ENCODE results near the gene RYR2. TPM values are rescaled to one million over a fixed set of nuclear protein-coding genes. Genes with fewer than 3 reads are reported as not detected.

Gene RYR2
- total and polyA plus RNA-seq, 4 donors = 9.2 to 31.2 (median 17.3) TPM

DNA sequence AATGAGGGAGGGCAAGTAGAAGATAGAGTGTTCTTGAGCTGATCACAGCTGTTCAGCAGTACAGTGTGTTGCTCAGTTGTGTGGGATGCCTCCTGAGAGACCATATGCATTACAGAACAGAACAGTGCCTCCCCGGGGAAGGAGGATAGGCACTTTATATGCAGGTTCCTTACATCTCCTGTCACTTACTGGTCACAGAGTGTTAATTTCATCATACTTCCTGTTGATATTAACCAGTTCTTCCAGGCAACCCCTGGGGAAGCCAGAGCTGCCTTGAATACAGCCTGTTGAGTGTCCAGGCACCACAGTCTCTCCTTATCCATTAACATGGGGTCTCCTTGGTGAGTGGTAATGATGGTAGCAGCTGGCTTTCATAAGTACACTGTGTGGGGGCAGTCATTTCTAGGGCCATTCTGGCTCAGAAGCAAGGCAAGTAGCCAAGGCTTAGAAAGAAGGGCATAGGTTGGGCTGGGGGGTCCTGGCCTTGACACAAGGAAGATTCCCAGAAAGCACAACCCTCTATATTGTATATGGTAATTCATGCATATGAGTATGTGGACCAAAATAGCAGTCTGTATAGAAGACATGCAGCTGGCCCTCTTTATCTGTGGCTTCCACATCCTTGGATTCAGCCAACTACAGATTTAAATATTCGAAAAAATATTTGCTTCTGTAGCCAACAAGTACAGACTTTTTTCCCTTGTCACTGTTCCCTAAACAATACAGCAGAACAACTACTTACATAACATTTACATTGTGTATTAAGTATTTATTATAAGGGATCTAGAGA is 706.4 kb downstream of the RYR2 start:
- no peaks in the 10 kb centered on the region for H3K9me3 ChIP-seq (ENCODE audit: control insufficient read depth, insufficient read depth, low read length)
- no peak overlapping the region for H3K27ac ChIP-seq (ENCODE audit: low read depth, low read length)
- H3K27me3 ChIP-seq (ENCODE audit: control insufficient read depth, insufficient read depth, low read length) = no peaks in the 10 kb centered on the region
- H3K4me1 ChIP-seq (ENCODE audit: control insufficient read depth, insufficient read depth, low read length) = no peaks in the 10 kb centered on the region
- WGBS (ENCODE audit: insufficient coverage) = 100% methylated on average over 1 of the region's 2 CpGs
- peak in 1 of 6 donors; percentile 11 for DNase-seq (ENCODE audit: low read depth in 4 of 6, low spot score in 6 of 6)
- no peak overlapping the region for H3K4me3 ChIP-seq (ENCODE audit: low read depth, low read length)
- H3K36me3 ChIP-seq (ENCODE audit: control insufficient read depth, insufficient read depth, low read length) = no peaks in the 10 kb centered on the region

DNA sequence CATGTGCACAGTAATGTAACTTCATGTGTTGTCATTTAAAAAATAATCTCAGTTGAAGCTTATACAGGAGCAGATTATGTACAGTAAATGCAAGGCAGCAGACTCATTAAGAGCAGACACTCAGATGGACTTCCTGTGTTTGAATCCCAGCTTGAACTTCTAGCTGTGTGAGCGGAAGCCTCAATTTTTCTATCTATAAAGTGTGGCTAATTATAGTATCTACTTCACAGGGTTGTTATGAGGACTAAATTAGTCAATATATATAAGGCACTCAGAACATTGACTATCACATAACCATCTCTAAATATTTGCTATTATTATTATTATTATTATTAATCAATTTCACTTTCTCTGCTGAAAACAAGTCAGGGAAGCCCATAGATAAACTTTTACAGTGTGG is 707.1 kb downstream of the RYR2 start:
- no CpG with 5 or more reads among the region's 1 CpG for WGBS (ENCODE audit: insufficient coverage)
- H3K27me3 ChIP-seq (ENCODE audit: control insufficient read depth, insufficient read depth, low read length) = no peaks in the 10 kb centered on the region
- no peak overlapping the region for H3K27ac ChIP-seq (ENCODE audit: low read depth, low read length)
- DNase-seq (ENCODE audit: low read depth in 4 of 6, low spot score in 6 of 6) = no peak
- H3K36me3 ChIP-seq (ENCODE audit: control insufficient read depth, insufficient read depth, low read length) = no peaks in the 10 kb centered on the region
- H3K4me1 ChIP-seq (ENCODE audit: control insufficient read depth, insufficient read depth, low read length) = no peaks in the 10 kb centered on the region
- H3K4me3 ChIP-seq (ENCODE audit: low read depth, low read length) = no peak overlapping the region
- no peaks in the 10 kb centered on the region for H3K9me3 ChIP-seq (ENCODE audit: control insufficient read depth, insufficient read depth, low read length)

DNA sequence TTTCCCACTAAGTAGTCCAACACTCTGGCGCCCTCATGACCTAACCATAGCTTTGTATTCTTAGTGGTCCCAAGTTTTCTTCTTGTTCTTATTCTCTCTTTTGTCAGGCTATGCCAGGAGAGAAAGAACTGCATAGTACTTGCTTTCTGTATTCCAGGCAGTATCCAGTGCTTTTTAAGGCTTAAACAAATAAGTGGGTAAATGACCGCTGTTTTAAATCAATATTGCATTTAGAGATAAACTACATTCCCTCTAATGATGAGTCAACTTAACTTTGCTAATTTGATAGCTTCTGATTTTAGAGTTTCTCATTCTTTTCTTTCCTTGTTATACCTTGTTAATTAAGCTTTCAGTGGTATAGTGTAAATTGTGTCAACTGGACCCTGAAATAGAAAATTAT is 709.1 kb downstream of the RYR2 start:
- no peaks in the 10 kb centered on the region for H3K9me3 ChIP-seq (ENCODE audit: control insufficient read depth, insufficient read depth, low read length)
- no peak overlapping the region for H3K4me3 ChIP-seq (ENCODE audit: low read depth, low read length)
- no peak for DNase-seq (ENCODE audit: low read depth in 4 of 6, low spot score in 6 of 6)
- H3K27me3 ChIP-seq (ENCODE audit: control insufficient read depth, insufficient read depth, low read length) = no peaks in the 10 kb centered on the region
- no CpG with 5 or more reads among the region's 2 CpGs for WGBS (ENCODE audit: insufficient coverage)
- no peaks in the 10 kb centered on the region for H3K36me3 ChIP-seq (ENCODE audit: control insufficient read depth, insufficient read depth, low read length)
- H3K4me1 ChIP-seq (ENCODE audit: control insufficient read depth, insufficient read depth, low read length) = no peaks in the 10 kb centered on the region
- H3K27ac ChIP-seq (ENCODE audit: low read depth, low read length) = no peak overlapping the region

DNA sequence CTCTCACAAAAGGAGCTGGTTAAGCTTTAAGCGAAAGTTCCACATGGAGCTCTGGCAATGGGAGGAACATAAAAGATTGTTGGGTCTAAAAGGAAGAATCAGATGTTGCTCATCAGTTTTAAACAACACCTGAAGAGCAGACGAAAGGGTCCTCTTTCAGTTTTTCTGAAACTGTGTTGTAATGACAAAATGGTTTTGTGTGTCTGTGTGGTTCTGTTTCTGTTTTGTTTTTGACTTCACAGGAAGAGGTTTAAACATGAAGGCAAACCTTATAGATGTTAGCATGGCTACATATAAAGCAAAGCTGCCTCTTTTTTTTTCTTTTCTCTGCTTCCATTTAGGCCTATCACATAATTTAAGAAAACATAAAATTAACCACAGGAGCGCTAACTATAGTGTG is 712.6 kb downstream of the RYR2 start:
- 100% methylated on average over 1 of the region's 3 CpGs for WGBS (ENCODE audit: insufficient coverage)
- no peaks in the 10 kb centered on the region for H3K9me3 ChIP-seq (ENCODE audit: control insufficient read depth, insufficient read depth, low read length)
- no peaks in the 10 kb centered on the region for H3K4me1 ChIP-seq (ENCODE audit: control insufficient read depth, insufficient read depth, low read length)
- H3K27me3 ChIP-seq (ENCODE audit: control insufficient read depth, insufficient read depth, low read length) = no peaks in the 10 kb centered on the region
- H3K36me3 ChIP-seq (ENCODE audit: control insufficient read depth, insufficient read depth, low read length) = no peaks in the 10 kb centered on the region
- no peak overlapping the region for H3K27ac ChIP-seq (ENCODE audit: low read depth, low read length)
- DNase-seq (ENCODE audit: low read depth in 4 of 6, low spot score in 6 of 6) = no peak
- H3K4me3 ChIP-seq (ENCODE audit: low read depth, low read length) = no peak overlapping the region

DNA sequence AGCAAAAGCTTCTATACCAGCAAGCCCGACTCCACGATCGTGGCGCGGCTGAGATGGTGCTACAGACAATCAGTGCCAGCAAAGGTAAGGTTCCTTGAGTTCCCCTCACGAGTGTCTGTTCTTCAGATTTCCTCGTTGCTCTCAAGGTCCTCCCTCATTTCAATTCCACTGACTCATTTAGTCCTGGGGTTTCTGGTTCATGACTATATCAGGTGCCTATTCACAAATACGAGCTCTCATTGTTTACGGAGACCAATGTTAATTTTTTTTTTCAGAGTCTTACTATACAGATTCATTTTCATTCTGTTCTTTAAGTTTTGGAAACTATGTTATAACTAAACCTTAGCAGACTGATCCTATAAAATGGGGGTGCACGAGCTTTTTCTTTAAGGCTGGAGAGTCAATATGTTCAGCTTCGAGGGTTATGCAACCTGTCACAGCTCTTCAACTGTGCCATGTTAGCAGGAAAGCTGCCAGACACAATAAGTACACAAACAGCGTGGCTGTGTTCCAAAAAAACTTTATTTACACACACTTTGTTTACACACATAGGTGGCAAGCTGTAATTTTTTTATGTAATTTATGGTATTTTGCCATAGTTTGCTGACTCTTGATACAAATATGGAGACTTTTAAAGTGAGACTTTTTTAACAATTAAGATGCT is 714.5 kb downstream of the RYR2 start:
- WGBS (ENCODE audit: insufficient coverage) = 84% methylated on average over 8 of the region's 12 CpGs
- Histone ChIP-seq H3K27ac (ENCODE audit: low read depth, low read length) (no peak overlapping the region), H3K9me3 (ENCODE audit: control insufficient read depth, insufficient read depth, low read length) (no peaks in the 10 kb centered on the region), H3K27me3 (ENCODE audit: control insufficient read depth, insufficient read depth, low read length) (no peaks in the 10 kb centered on the region), H3K36me3 (ENCODE audit: control insufficient read depth, insufficient read depth, low read length) (no peaks in the 10 kb centered on the region), H3K4me1 (ENCODE audit: control insufficient read depth, insufficient read depth, low read length) (no peaks in the 10 kb centered on the region), H3K4me3 (ENCODE audit: low read depth, low read length) (no peak overlapping the region)
- peak in 1 of 6 donors; percentile 35 for DNase-seq (ENCODE audit: low read depth in 4 of 6, low spot score in 6 of 6)

DNA sequence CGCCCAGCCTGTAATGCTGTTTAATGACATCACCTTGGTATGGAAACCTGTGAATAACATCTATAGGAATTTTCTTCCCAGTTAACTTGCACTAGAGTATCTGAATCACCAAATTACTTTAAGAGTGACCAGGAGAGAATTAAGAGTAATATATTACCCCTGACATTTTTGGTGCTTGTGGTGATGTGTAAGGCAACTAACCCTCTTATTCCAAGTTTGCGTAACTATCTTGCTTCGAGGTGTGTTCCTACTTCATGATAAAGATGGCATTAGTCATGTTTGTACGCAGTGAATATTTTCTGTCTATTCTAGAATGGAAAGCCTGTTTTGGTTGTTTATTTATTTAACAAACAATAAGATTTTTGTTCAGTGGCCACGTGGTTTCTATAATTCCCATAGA is 717.4 kb downstream of the RYR2 start:
- WGBS (ENCODE audit: insufficient coverage) = no CpG with 5 or more reads among the region's 5 CpGs
- Histone ChIP-seq H3K36me3 (ENCODE audit: control insufficient read depth, insufficient read depth, low read length) (no peaks in the 10 kb centered on the region), H3K4me3 (ENCODE audit: low read depth, low read length) (no peak overlapping the region), H3K9me3 (ENCODE audit: control insufficient read depth, insufficient read depth, low read length) (no peaks in the 10 kb centered on the region), H3K4me1 (ENCODE audit: control insufficient read depth, insufficient read depth, low read length) (no peaks in the 10 kb centered on the region), H3K27ac (ENCODE audit: low read depth, low read length) (no peak overlapping the region), H3K27me3 (ENCODE audit: control insufficient read depth, insufficient read depth, low read length) (no peaks in the 10 kb centered on the region)
- DNase-seq (ENCODE audit: low read depth in 4 of 6, low spot score in 6 of 6) = no peak

DNA sequence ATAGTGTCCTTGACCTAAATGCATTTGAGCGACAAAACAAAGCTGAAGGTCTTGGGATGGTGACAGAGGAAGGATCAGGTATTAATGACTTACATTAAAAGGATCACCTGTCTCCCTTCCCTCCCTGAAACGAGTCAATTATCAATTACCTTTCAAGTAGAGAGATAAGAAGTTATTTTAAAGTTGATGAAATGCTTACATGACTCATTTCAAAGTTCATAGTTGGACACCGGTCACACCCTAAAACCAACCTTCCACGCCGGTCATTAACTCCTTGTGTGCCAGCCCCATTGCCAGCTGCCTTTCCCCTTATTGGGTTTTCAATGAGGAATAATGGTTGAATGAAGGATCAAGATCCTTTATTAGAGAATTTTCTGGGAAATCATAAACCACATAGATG is 719.0 kb downstream of the RYR2 start:
- no peaks in the 10 kb centered on the region for H3K36me3 ChIP-seq (ENCODE audit: control insufficient read depth, insufficient read depth, low read length)
- no peak overlapping the region for H3K27ac ChIP-seq (ENCODE audit: low read depth, low read length)
- H3K9me3 ChIP-seq (ENCODE audit: control insufficient read depth, insufficient read depth, low read length) = no peaks in the 10 kb centered on the region
- H3K27me3 ChIP-seq (ENCODE audit: control insufficient read depth, insufficient read depth, low read length) = no peaks in the 10 kb centered on the region
- DNase-seq (ENCODE audit: low read depth in 4 of 6, low spot score in 6 of 6) = no peak
- WGBS (ENCODE audit: insufficient coverage) = no CpG with 5 or more reads among the region's 5 CpGs
- H3K4me3 ChIP-seq (ENCODE audit: low read depth, low read length) = no peak overlapping the region
- H3K4me1 ChIP-seq (ENCODE audit: control insufficient read depth, insufficient read depth, low read length) = no peaks in the 10 kb centered on the region

DNA sequence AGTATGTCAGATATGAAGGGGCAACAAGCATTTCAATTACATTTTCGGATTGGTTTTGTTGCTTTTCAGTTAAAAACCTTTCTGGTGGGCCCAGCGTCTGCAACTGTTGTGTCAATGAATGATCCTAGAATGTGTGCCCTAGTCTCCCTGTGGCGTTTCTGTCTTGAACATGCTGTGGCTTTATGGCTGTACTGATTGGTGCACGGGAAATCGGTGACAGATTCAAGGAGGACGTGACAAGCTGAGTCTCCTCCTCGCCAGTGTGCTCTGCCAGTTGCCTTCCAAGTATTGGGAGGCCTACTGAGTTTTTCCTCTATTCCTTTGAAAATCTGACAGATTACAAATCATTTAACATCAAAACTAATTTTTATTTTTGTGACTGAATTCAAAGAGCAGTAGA is 721.2 kb downstream of the RYR2 start:
- H3K4me1 ChIP-seq (ENCODE audit: control insufficient read depth, insufficient read depth, low read length) = no peaks in the 10 kb centered on the region
- H3K27me3 ChIP-seq (ENCODE audit: control insufficient read depth, insufficient read depth, low read length) = no peaks in the 10 kb centered on the region
- no peak overlapping the region for H3K4me3 ChIP-seq (ENCODE audit: low read depth, low read length)
- H3K9me3 ChIP-seq (ENCODE audit: control insufficient read depth, insufficient read depth, low read length) = no peaks in the 10 kb centered on the region
- WGBS (ENCODE audit: insufficient coverage) = 66% methylated on average over 6 of the region's 7 CpGs
- DNase-seq (ENCODE audit: low read depth in 4 of 6, low spot score in 6 of 6) = peak in 1 of 6 donors; percentile 27
- H3K27ac ChIP-seq (ENCODE audit: low read depth, low read length) = no peak overlapping the region
- H3K36me3 ChIP-seq (ENCODE audit: control insufficient read depth, insufficient read depth, low read length) = no peaks in the 10 kb centered on the region

DNA sequence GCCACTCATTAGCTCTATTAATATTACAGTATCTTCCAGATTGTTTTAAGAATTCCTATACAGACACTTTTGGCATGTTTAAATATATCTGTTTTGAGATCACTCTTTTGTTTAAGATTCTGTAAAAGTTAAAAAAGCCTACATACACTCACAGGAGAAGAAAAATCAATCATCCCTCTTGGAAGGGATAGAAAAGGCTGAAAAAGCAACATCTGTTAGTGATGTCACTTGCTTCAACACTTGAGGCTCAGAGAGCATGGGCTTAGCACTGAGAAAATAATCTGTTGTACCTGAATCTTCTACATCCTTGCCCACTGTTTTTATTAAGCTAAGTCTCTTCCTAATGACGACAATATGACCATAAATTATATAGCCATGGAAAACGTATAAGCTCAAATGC is 721.8 kb downstream of the RYR2 start:
- no peaks in the 10 kb centered on the region for H3K9me3 ChIP-seq (ENCODE audit: control insufficient read depth, insufficient read depth, low read length)
- H3K27ac ChIP-seq (ENCODE audit: low read depth, low read length) = no peak overlapping the region
- no peaks in the 10 kb centered on the region for H3K36me3 ChIP-seq (ENCODE audit: control insufficient read depth, insufficient read depth, low read length)
- no peaks in the 10 kb centered on the region for H3K4me1 ChIP-seq (ENCODE audit: control insufficient read depth, insufficient read depth, low read length)
- H3K27me3 ChIP-seq (ENCODE audit: control insufficient read depth, insufficient read depth, low read length) = no peaks in the 10 kb centered on the region
- no peak overlapping the region for H3K4me3 ChIP-seq (ENCODE audit: low read depth, low read length)
- no CpG with 5 or more reads among the region's 2 CpGs for WGBS (ENCODE audit: insufficient coverage)
- DNase-seq (ENCODE audit: low read depth in 4 of 6, low spot score in 6 of 6) = no peak

DNA sequence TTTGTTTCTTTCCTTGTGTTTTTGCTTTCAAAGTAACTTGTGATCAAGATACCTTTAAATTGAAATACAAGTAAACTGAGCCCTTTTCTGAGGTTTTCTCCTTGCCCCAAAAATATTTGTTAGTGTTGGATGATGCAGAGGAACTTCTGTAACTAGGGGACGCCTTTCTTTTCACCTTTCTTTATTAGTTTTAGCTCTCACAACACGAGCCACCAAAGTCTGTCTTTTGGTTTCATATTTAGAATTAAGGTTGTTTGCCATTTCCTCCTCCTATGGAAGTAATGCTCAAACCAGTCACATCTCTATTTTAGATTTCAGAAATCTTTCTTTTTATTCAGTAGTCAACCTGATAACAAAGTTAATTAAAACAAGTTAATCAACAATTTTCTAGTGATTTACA is 727.9 kb downstream of the RYR2 start:
- no peaks in the 10 kb centered on the region for H3K4me1 ChIP-seq (ENCODE audit: control insufficient read depth, insufficient read depth, low read length)
- WGBS (ENCODE audit: insufficient coverage) = no CpG with 5 or more reads among the region's 2 CpGs

More for the DNA sequence above, 727.9 kb downstream of the RYR2 start:
- Histone ChIP-seq H3K27me3 (ENCODE audit: control insufficient read depth, insufficient read depth, low read length) (no peaks in the 10 kb centered on the region), H3K4me3 (ENCODE audit: low read depth, low read length) (no peak overlapping the region), H3K9me3 (ENCODE audit: control insufficient read depth, insufficient read depth, low read length) (no peaks in the 10 kb centered on the region), H3K36me3 (ENCODE audit: control insufficient read depth, insufficient read depth, low read length) (no peaks in the 10 kb centered on the region), H3K27ac (ENCODE audit: low read depth, low read length) (no peak overlapping the region)
- no peak for DNase-seq (ENCODE audit: low read depth in 4 of 6, low spot score in 6 of 6)
